Esophagus muscularis mucosa (tissue), 4 donors: ENCODE data around the gene DCK.

ENCODE experiments used
- EP300 ChIP-seq: sonication (generic); formaldehyde crosslinking; IDR thresholded peaks from one replicate; pipeline ENCODE4 v1.6.1; 2017; ENCODE audit warnings: antibody characterized with exemption
- POLR2A ChIP-seq: fragments of 450-650 bp; IDR thresholded peaks from one replicate; pipeline ENCODE4 v1.6.1; 2017; ENCODE audit warnings: antibody characterized with exemption, moderate library complexity, mild to moderate bottlenecking, low read depth
- POLR2AphosphoS5 ChIP-seq, 2 donors: sonication (generic); formaldehyde crosslinking; IDR thresholded peaks; one replicate each; pipeline ENCODE4 v1.6.1; 2017; ENCODE audit warnings: antibody characterized with exemption in 2 of 2
- TF ChIP-seq, protein P1 (sequence below), 3 experiments: fragments of 200-600 bp in 2 of 3; fragments of 450-650 bp in 1 of 3; sonication (generic) in 2 of 3; IDR thresholded peaks; one replicate each; pipeline ENCODE4 v1.5.1; 2017 to 2019; ENCODE audit warnings: antibody characterized with exemption in 3 of 3, mild to moderate bottlenecking in 2 of 3, moderate library complexity in 1 of 3

DNA sequence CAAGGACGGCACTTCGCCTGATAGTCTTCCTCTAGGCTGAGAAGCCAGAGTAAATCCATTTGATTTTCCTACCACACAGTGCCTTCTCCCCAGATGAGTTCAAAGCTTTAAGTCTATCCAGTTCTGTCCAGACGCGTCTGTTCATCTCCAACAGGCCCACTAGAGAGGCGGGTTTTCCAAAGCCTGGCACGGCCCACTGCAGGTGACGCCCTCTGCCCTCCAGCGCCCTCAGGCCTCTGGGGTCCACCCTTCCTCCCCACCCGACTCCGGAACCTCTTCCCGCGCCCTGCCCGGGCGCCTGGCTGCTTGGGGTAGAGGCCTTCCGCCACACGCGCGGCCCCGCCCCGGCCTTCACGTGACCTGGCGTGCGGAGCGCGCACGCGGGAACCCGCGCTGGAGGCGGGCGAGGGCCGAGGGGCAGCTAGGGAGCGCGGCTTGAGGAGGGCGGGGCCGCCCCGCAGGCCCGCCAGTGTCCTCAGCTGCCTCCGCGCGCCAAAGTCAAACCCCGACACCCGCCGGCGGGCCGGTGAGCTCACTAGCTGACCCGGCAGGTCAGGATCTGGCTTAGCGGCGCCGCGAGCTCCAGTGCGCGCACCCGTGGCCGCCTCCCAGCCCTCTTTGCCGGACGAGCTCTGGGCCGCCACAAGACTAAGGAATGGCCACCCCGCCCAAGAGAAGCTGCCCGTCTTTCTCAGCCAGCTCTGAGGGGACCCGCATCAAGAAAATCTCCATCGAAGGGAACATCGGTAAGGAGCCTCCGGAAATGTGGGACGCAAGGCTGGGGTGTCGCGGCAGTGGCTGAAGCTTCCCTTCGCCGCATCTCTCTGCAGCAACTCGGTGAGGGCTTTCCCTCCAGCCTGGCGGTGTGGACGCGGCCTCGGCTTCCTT is at the start of gene DCK:
- TF ChIP-seq, protein P1, sequence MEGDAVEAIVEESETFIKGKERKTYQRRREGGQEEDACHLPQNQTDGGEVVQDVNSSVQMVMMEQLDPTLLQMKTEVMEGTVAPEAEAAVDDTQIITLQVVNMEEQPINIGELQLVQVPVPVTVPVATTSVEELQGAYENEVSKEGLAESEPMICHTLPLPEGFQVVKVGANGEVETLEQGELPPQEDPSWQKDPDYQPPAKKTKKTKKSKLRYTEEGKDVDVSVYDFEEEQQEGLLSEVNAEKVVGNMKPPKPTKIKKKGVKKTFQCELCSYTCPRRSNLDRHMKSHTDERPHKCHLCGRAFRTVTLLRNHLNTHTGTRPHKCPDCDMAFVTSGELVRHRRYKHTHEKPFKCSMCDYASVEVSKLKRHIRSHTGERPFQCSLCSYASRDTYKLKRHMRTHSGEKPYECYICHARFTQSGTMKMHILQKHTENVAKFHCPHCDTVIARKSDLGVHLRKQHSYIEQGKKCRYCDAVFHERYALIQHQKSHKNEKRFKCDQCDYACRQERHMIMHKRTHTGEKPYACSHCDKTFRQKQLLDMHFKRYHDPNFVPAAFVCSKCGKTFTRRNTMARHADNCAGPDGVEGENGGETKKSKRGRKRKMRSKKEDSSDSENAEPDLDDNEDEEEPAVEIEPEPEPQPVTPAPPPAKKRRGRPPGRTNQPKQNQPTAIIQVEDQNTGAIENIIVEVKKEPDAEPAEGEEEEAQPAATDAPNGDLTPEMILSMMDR (IDR thresholded peaks at IDR 0.05) = no peak
- TF ChIP-seq POLR2AphosphoS5 (IDR thresholded peaks at IDR 0.05) (peak; percentile 83 to 85), POLR2A (no peak), EP300 (no peak)
